Upper lobe of left lung (tissue), 6 donors: Measurements from ENCODE around the gene MAPK8IP1. TPM values are rescaled to one million over a fixed set of nuclear protein-coding genes. Genes with fewer than 3 reads are reported as not detected.
"Not testable (repeated sequence)": the region's sequence is repeated elsewhere in the genome, so short reads cannot be mapped to it uniquely, and the experiment has no call there.

Source experiments
- ATAC-seq, 2 donors: fragments of 200-7000 bp; cut with Tn5 transposase; one replicate each; pipeline ENCODE4 v1.9.1; 2022; ENCODE audit warnings: mild to moderate bottlenecking in 2 of 2, moderate library complexity in 2 of 2; ENCODE audit not compliant: low FRiP score in 2 of 2
- DNase-seq, 2 donors: peaks; one replicate each; pipeline ENCODE4 v3.0.0-alpha.2; 2019 to 2020
- H3K27ac ChIP-seq, 4 donors: fragments of 200-600 bp; sonication (generic); one replicate each; pipeline ENCODE4 v1.5.1; 2016 to 2019
- H3K27me3 ChIP-seq, 4 donors: fragments of 200-600 bp; sonication (generic); one replicate each; pipeline ENCODE4 v1.5.1; 2017 to 2019
- H3K36me3 ChIP-seq, 4 donors: fragments of 200-600 bp; sonication (generic); one replicate each; pipeline ENCODE4 v1.5.1; 2016 to 2019
- H3K4me1 ChIP-seq, 4 donors: fragments of 200-600 bp; sonication (generic); one replicate each; pipeline ENCODE4 v1.5.1; 2018 to 2019
- H3K4me3 ChIP-seq, 4 donors: fragments of 200-600 bp; sonication (generic); one replicate each; pipeline ENCODE4 v1.5.1; 2017 to 2019; ENCODE audit warnings: mild to moderate bottlenecking in 2 of 4, moderate library complexity in 1 of 4
- H3K9me3 ChIP-seq, 4 donors: fragments of 200-600 bp; sonication (generic); one replicate each; pipeline ENCODE4 v1.5.1; 2018 to 2019
- CTCF ChIP-seq, 6 experiments: fragments of 450-650 bp in 4 of 6; fragments of 200-600 bp in 2 of 6; sonication (generic) in 2 of 6; IDR thresholded peaks; one replicate each; pipeline ENCODE4 v1.5.1; 2016 to 2019; ENCODE audit warnings: antibody characterized with exemption in 6 of 6
- EP300 ChIP-seq, 4 donors: sonication (generic); formaldehyde crosslinking; IDR thresholded peaks; one replicate each; pipeline ENCODE4 v1.5.1; 2017; ENCODE audit warnings: antibody characterized with exemption in 4 of 4, control low read depth in 2 of 4
- POLR2A ChIP-seq, 4 donors: fragments of 450-650 bp; IDR thresholded peaks; one replicate each; pipeline ENCODE4 v1.5.1; 2016 to 2017; ENCODE audit warnings: antibody characterized with exemption in 4 of 4, mild to moderate bottlenecking in 2 of 4
- POLR2AphosphoS5 ChIP-seq, 2 donors: sonication (generic); formaldehyde crosslinking; IDR thresholded peaks; one replicate each; pipeline ENCODE4 v1.5.1; 2017; ENCODE audit warnings: antibody characterized with exemption in 2 of 2
- WGBS, 2 donors: methylation state at CpG; one replicate each; pipeline ENCODE4 v1.1.5; 2017 to 2018; 5-methylcytosine and 5-hydroxymethylcytosine counted together
- total RNA-seq, 6 donors: library from RNA; depleted of rRNA in 4 of 6; stranded (reverse); fragments of >200 nt in 4 of 6; gene quantifications; one replicate each; pipeline versions ENCODE4 v1.1.0 to v1.2.1, GENCODE V29; 2016 to 2021
- donor health status: DM: no; HTN: no; CAD: no; lungs with moderate emphysema.
- donor health status: DM: no; HTN: yes; CAD: no; lungs with severe emphysema.

MAPK8IP1 gene
- total RNA-seq, 6 donors from 2014 or later: 2.1 to 16.0 (median 8.7) TPM

- Histone ChIP-seq H3K27ac (no peak overlapping the region), H3K9me3 (no peaks in the 10 kb centered on the region), H3K4me3 (no peak overlapping the region), H3K27me3 (peaks cover 0 to 2% (median 0%) of the 10 kb centered on the region in 4 donors), H3K4me1 (peaks cover 18 to 31% (median 20%) of the 10 kb centered on the region in 4 donors), H3K36me3 (peaks cover 0 to 11% (median 3%) of the 10 kb centered on the region in 4 donors)
- 83 to 84% methylated on average over 6 of the region's 6 CpGs for WGBS, 2 donors
- no peak for ATAC-seq
- DNase-seq: peak in 1 of 2 donors; percentile 76
- TF ChIP-seq POLR2AphosphoS5 (IDR thresholded peaks at IDR 0.05): no peak
These were observed 16.2 kb downstream of the MAPK8IP1 start for GRCh38 chr11:45901626-45902025.

GRCh38 chr11:45902452-45903380, 17.3 kb downstream of the MAPK8IP1 start:
- TF ChIP-seq POLR2AphosphoS5 (IDR thresholded peaks at IDR 0.05) (no peak), POLR2A (IDR thresholded peaks at IDR 0.05) (no peak), EP300 (IDR thresholded peaks at IDR 0.05) (no peak), CTCF (IDR thresholded peaks at IDR 0.05) (no peak)
- peaks cover 0 to 11% (median 3%) of the 10 kb centered on the region in 4 donors for H3K36me3 ChIP-seq
- H3K4me1 ChIP-seq: peaks cover 18 to 31% (median 20%) of the 10 kb centered on the region in 4 donors
- peak in 1 of 2 donors; percentile 80 for DNase-seq
- H3K27me3 ChIP-seq: peaks cover 0 to 2% (median 0%) of the 10 kb centered on the region in 4 donors
- WGBS, 2 donors: 90 to 94% methylated on average over 15 to 34 of the region's 56 CpGs
- H3K9me3 ChIP-seq: no peaks in the 10 kb centered on the region
- no peak for ATAC-seq
- no peak overlapping the region for H3K4me3 ChIP-seq
- H3K27ac ChIP-seq: no peak overlapping the region

GRCh38 chr11:45904309-45904915, 19.0 kb downstream of the MAPK8IP1 start:
- Histone ChIP-seq H3K9me3 (no peaks in the 10 kb centered on the region), H3K27me3 (no peaks in the 10 kb centered on the region), H3K4me1 (peaks cover 11 to 21% (median 14%) of the 10 kb centered on the region in 4 donors), H3K27ac (no peak overlapping the region), H3K36me3 (peaks cover 0 to 18% (median 7%) of the 10 kb centered on the region in 4 donors), H3K4me3 (no peak overlapping the region)
- TF ChIP-seq CTCF (IDR thresholded peaks at IDR 0.05): no peak
- no peak for TF ChIP-seq POLR2A (IDR thresholded peaks at IDR 0.05)
- TF ChIP-seq POLR2AphosphoS5 (IDR thresholded peaks at IDR 0.05): no peak
- no peak for TF ChIP-seq EP300 (IDR thresholded peaks at IDR 0.05)
- DNase-seq (no peak), ATAC-seq (no peak)
- WGBS, 2 donors: 83 to 90% methylated on average over 13 to 15 of the region's 15 CpGs

GRCh38 chr11:45905095-45905494, 19.6 kb downstream of the MAPK8IP1 start:
- no peak overlapping the region for H3K4me3 ChIP-seq
- H3K27me3 ChIP-seq: no peaks in the 10 kb centered on the region
- 91 to 96% methylated on average over 19 of the region's 19 CpGs for WGBS, 2 donors
- H3K4me1 ChIP-seq: peaks cover 9 to 14% (median 11%) of the 10 kb centered on the region in 4 donors
- ATAC-seq: no peak
- peak in 1 of 2 donors; percentile 75 for DNase-seq
- H3K9me3 ChIP-seq: no peaks in the 10 kb centered on the region
- TF ChIP-seq EP300 (IDR thresholded peaks at IDR 0.05) (no peak), POLR2AphosphoS5 (IDR thresholded peaks at IDR 0.05) (no peak), POLR2A (IDR thresholded peaks at IDR 0.05) (no peak), CTCF (IDR thresholded peaks at IDR 0.05) (no peak)
- H3K27ac ChIP-seq: no peak overlapping the region
- H3K36me3 ChIP-seq: peaks cover 0 to 25% (median 14%) of the 10 kb centered on the region in 4 donors

GRCh38 chr11:45905576-45905975, 20.1 kb downstream of the MAPK8IP1 start:
- not testable (repeated sequence) for H3K4me1 ChIP-seq, ATAC-seq, H3K27ac ChIP-seq, H3K27me3 ChIP-seq, H3K9me3 ChIP-seq, H3K4me3 ChIP-seq
- peaks cover 0 to 29% (median 19%) of the 10 kb centered on the region in 4 donors for H3K36me3 ChIP-seq
- peak in 1 of 2 donors; percentile 66 for DNase-seq
- 40 to 42% methylated on average over 1 to 6 of the region's 6 CpGs for WGBS, 2 donors
